GM18499 (cell line): ENCODE data around the gene PRKAG2.

Source experiments
- ATAC-seq: cut with Tn5 transposase; IDR thresholded peaks from one replicate; pipeline ENCODE4 v1.9.1; 2021; ENCODE audit warnings: moderate number of reproducible peaks; ENCODE audit not compliant: insufficient read depth, unreplicated experiment

The PRKAG2 gene

GRCh38 chr7:151647006-151647405, 229.9 kb downstream of the PRKAG2 start:
- ATAC-seq, result no peak

GRCh38 chr7:151645311-151645710, 231.6 kb downstream of the PRKAG2 start:
- ATAC-seq, result no peak

- ATAC-seq, result no peak
These were observed 232.4 kb downstream of the PRKAG2 start for GRCh38 chr7:151644554-151644953.

GRCh38 chr7:151642746-151643145, 234.2 kb downstream of the PRKAG2 start:
- ATAC-seq, result no peak

- no peak for ATAC-seq
These were observed 235.3 kb downstream of the PRKAG2 start for GRCh38 chr7:151641587-151641986.

GRCh38 chr7:151637781-151638261, 239.1 kb downstream of the PRKAG2 start:
- ATAC-seq, result no peak

- ATAC-seq, result no peak
These were observed 242.3 kb downstream of the PRKAG2 start for GRCh38 chr7:151634643-151635042.

GRCh38 chr7:151633516-151633812, 243.5 kb downstream of the PRKAG2 start:
- no peak for ATAC-seq

GRCh38 chr7:151632750-151633515, 244.0 kb downstream of the PRKAG2 start:
- ATAC-seq, result peak; percentile 74

- peak; percentile 37 for ATAC-seq
These were observed 244.8 kb downstream of the PRKAG2 start for GRCh38 chr7:151631953-151632749.

GRCh38 chr7:151631570-151631952, 245.4 kb downstream of the PRKAG2 start:
- ATAC-seq, result peak; percentile 2

- ATAC-seq, result no peak
These were observed 245.9 kb downstream of the PRKAG2 start for GRCh38 chr7:151630851-151631569.

- no peak for ATAC-seq
These were observed 246.6 kb downstream of the PRKAG2 start for GRCh38 chr7:151630358-151630757.

- no peak for ATAC-seq
These were observed 247.1 kb downstream of the PRKAG2 start for GRCh38 chr7:151629713-151630272.

- ATAC-seq, result no peak
These were observed 247.9 kb downstream of the PRKAG2 start for GRCh38 chr7:151628846-151629604.

GRCh38 chr7:151626422-151627115, 250.3 kb downstream of the PRKAG2 start:
- ATAC-seq, result no peak

GRCh38 chr7:151625606-151626005, 251.3 kb downstream of the PRKAG2 start:
- no peak for ATAC-seq

GRCh38 chr7:151624246-151624928, 252.5 kb downstream of the PRKAG2 start:
- no peak for ATAC-seq

- ATAC-seq, result no peak
These were observed 253.1 kb downstream of the PRKAG2 start for GRCh38 chr7:151623766-151624165.
